ENCODE results near the gene NCOR2. TPM values are rescaled to one million over a fixed set of nuclear protein-coding genes. Genes with fewer than 3 reads are reported as not detected.

The NCOR2 gene
- polyA plus RNA-seq, 2 donors, result 22.9 to 48.1 TPM

- Histone ChIP-seq H3K36me3 (ENCODE audit: control insufficient read depth in 2 of 2, insufficient read depth in 2 of 2, low read length in 1 of 2) (no peaks in the 10 kb centered on the region), H3K27me3 (ENCODE audit: control insufficient read depth in 1 of 2, insufficient read depth in 2 of 2, low read length in 2 of 2) (no peaks in the 10 kb centered on the region), H3K4me3 (ENCODE audit: low read depth in 1 of 2, low read length in 2 of 2) (no peak overlapping the region), H3K27ac (ENCODE audit: low read depth in 2 of 2, low read length in 1 of 2) (no peak overlapping the region), H3K4me1 (ENCODE audit: control insufficient read depth in 2 of 2, insufficient read depth in 2 of 2, low read length in 1 of 2) (no peaks in the 10 kb centered on the region), H3K9me3 (ENCODE audit: control insufficient read depth in 2 of 2, insufficient read depth in 1 of 2, low read depth in 1 of 2, low read length in 1 of 2) (peaks cover 0 to 2% of the 10 kb centered on the region in 2 donors)
- WGBS, 2 donors, result 93 to 94% methylated on average over 8 of the region's 8 CpGs
Measured at GRCh38 chr12:124601706-124602105, 34.3 kb upstream of the NCOR2 start.

- Histone ChIP-seq H3K36me3 (ENCODE audit: control insufficient read depth in 2 of 2, insufficient read depth in 2 of 2, low read length in 1 of 2) (no peaks in the 10 kb centered on the region), H3K9me3 (ENCODE audit: control insufficient read depth in 2 of 2, insufficient read depth in 1 of 2, low read depth in 1 of 2, low read length in 1 of 2) (no peaks in the 10 kb centered on the region), H3K27ac (ENCODE audit: low read depth in 2 of 2, low read length in 1 of 2) (no peak overlapping the region), H3K4me3 (ENCODE audit: low read depth in 1 of 2, low read length in 2 of 2) (no peak overlapping the region), H3K27me3 (ENCODE audit: control insufficient read depth in 1 of 2, insufficient read depth in 2 of 2, low read length in 2 of 2) (no peaks in the 10 kb centered on the region), H3K4me1 (ENCODE audit: control insufficient read depth in 2 of 2, insufficient read depth in 2 of 2, low read length in 1 of 2) (no peaks in the 10 kb centered on the region)
- WGBS, 2 donors, result 75 to 81% methylated on average over 10 of the region's 10 CpGs
Measured at GRCh38 chr12:124599074-124599999, 31.9 kb upstream of the NCOR2 start.

DNA sequence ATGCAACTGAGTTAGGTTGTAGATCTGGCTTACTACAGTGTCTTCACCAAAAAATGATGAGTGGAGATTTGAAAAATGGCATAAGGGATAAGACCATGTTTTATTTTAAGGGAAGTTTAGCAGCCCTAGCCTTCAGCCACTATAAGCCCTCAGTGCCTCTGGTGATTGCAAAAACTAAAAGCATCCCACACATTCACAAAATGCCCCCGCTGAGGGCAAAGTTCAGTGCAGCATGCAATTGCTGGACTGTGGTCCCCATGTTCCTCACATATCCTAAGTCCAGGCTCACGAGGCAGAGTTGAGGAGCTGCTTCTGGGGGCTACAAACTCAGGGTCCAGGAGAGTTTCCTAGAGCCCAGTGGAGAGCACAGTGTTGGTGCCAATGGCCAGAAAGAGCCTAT lies 29.6 kb upstream of the NCOR2 start:
- Histone ChIP-seq H3K27ac (ENCODE audit: low read depth in 2 of 2, low read length in 1 of 2) (no peak overlapping the region), H3K4me1 (ENCODE audit: control insufficient read depth in 2 of 2, insufficient read depth in 2 of 2, low read length in 1 of 2) (peaks cover 0 to 5% of the 10 kb centered on the region in 2 donors), H3K4me3 (ENCODE audit: low read depth in 1 of 2, low read length in 2 of 2) (no peak overlapping the region), H3K9me3 (ENCODE audit: control insufficient read depth in 2 of 2, insufficient read depth in 1 of 2, low read depth in 1 of 2, low read length in 1 of 2) (no peaks in the 10 kb centered on the region), H3K27me3 (ENCODE audit: control insufficient read depth in 1 of 2, insufficient read depth in 2 of 2, low read length in 2 of 2) (no peaks in the 10 kb centered on the region), H3K36me3 (ENCODE audit: control insufficient read depth in 2 of 2, insufficient read depth in 2 of 2, low read length in 1 of 2) (no peaks in the 10 kb centered on the region)
- WGBS, 2 donors, result 79 to 82% methylated on average over 2 of the region's 2 CpGs

GRCh38 chr12:124595444-124595843 lies 28.0 kb upstream of the NCOR2 start:
- 79 to 83% methylated on average over 4 of the region's 4 CpGs for WGBS, 2 donors
- Histone ChIP-seq H3K4me3 (ENCODE audit: low read depth in 1 of 2, low read length in 2 of 2) (no peak overlapping the region), H3K36me3 (ENCODE audit: control insufficient read depth in 2 of 2, insufficient read depth in 2 of 2, low read length in 1 of 2) (no peaks in the 10 kb centered on the region), H3K27me3 (ENCODE audit: control insufficient read depth in 1 of 2, insufficient read depth in 2 of 2, low read length in 2 of 2) (no peaks in the 10 kb centered on the region), H3K9me3 (ENCODE audit: control insufficient read depth in 2 of 2, insufficient read depth in 1 of 2, low read depth in 1 of 2, low read length in 1 of 2) (no peaks in the 10 kb centered on the region), H3K27ac (ENCODE audit: low read depth in 2 of 2, low read length in 1 of 2) (no peak overlapping the region), H3K4me1 (ENCODE audit: control insufficient read depth in 2 of 2, insufficient read depth in 2 of 2, low read length in 1 of 2) (peaks cover 0 to 11% of the 10 kb centered on the region in 2 donors)

DNA sequence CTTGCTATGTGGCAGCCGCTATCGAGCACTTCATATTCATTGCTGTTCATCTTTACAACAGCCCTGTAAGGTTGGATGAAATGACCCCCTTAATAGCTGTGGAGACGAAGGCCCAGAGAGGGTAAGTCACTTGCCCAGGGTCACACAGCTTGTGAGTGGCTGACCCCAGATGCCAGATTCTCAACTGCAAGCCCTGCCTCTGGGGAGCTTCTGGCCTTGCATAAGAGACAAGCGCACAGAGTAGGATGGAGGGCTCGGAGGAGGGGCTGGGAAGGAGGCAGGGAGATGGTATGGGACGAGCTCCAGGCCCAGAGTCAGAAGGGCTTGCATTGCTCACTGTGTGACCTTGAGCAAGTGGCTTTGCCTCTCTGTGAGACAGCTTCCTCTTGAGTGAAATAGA lies 27.4 kb upstream of the NCOR2 start:
- Histone ChIP-seq H3K27ac (ENCODE audit: low read depth in 2 of 2, low read length in 1 of 2) (no peak overlapping the region), H3K4me3 (ENCODE audit: low read depth in 1 of 2, low read length in 2 of 2) (no peak overlapping the region), H3K36me3 (ENCODE audit: control insufficient read depth in 2 of 2, insufficient read depth in 2 of 2, low read length in 1 of 2) (no peaks in the 10 kb centered on the region), H3K27me3 (ENCODE audit: control insufficient read depth in 1 of 2, insufficient read depth in 2 of 2, low read length in 2 of 2) (no peaks in the 10 kb centered on the region), H3K4me1 (ENCODE audit: control insufficient read depth in 2 of 2, insufficient read depth in 2 of 2, low read length in 1 of 2) (peaks cover 0 to 11% of the 10 kb centered on the region in 2 donors), H3K9me3 (ENCODE audit: control insufficient read depth in 2 of 2, insufficient read depth in 1 of 2, low read depth in 1 of 2, low read length in 1 of 2) (no peaks in the 10 kb centered on the region)
- 93 to 96% methylated on average over 6 of the region's 6 CpGs for WGBS, 2 donors

DNA sequence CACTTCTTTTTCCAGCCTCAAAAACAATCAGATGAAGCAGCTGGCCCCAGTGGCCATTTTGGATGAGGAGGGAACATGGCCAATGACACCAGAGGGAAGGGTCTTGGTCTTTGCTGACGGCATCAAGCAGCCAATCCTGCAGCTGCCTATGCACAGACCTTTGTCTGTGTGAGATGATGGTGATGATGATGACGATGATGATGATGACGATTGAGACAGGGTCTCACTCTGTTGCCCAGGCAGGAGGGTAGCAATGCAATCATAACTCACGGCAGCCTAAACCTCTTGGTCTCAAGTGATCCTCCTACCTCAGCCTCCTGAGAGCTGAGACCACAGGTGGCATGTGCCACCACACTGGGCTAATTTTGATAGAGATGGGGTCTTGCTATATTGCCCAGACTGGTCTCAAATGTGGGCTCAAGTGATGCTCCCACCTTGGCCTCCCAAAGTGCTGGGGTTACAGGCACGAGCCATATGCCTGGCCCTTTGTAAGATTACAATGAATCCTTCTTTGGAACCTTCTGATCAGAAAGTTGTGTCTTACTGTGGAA lies 26.5 kb upstream of the NCOR2 start:
- Histone ChIP-seq H3K36me3 (ENCODE audit: control insufficient read depth in 2 of 2, insufficient read depth in 2 of 2, low read length in 1 of 2) (no peaks in the 10 kb centered on the region), H3K4me1 (ENCODE audit: control insufficient read depth in 2 of 2, insufficient read depth in 2 of 2, low read length in 1 of 2) (peaks cover 0 to 16% of the 10 kb centered on the region in 2 donors), H3K27ac (ENCODE audit: low read depth in 2 of 2, low read length in 1 of 2) (no peak overlapping the region), H3K9me3 (ENCODE audit: control insufficient read depth in 2 of 2, insufficient read depth in 1 of 2, low read depth in 1 of 2, low read length in 1 of 2) (no peaks in the 10 kb centered on the region), H3K4me3 (ENCODE audit: low read depth in 1 of 2, low read length in 2 of 2) (no peak overlapping the region), H3K27me3 (ENCODE audit: control insufficient read depth in 1 of 2, insufficient read depth in 2 of 2, low read length in 2 of 2) (no peaks in the 10 kb centered on the region)
- WGBS, 2 donors, result 97% methylated on average over 5 of the region's 5 CpGs

- Histone ChIP-seq H3K4me3 (ENCODE audit: low read depth in 1 of 2, low read length in 2 of 2) (no peak overlapping the region), H3K36me3 (ENCODE audit: control insufficient read depth in 2 of 2, insufficient read depth in 2 of 2, low read length in 1 of 2) (no peaks in the 10 kb centered on the region), H3K27me3 (ENCODE audit: control insufficient read depth in 1 of 2, insufficient read depth in 2 of 2, low read length in 2 of 2) (no peaks in the 10 kb centered on the region), H3K27ac (ENCODE audit: low read depth in 2 of 2, low read length in 1 of 2) (no peak overlapping the region), H3K4me1 (ENCODE audit: control insufficient read depth in 2 of 2, insufficient read depth in 2 of 2, low read length in 1 of 2) (peaks cover 0 to 16% of the 10 kb centered on the region in 2 donors), H3K9me3 (ENCODE audit: control insufficient read depth in 2 of 2, insufficient read depth in 1 of 2, low read depth in 1 of 2, low read length in 1 of 2) (no peaks in the 10 kb centered on the region)
- WGBS, 2 donors, result 87 to 94% methylated on average over 14 of the region's 14 CpGs
Measured at GRCh38 chr12:124593176-124593575, 25.8 kb upstream of the NCOR2 start.

DNA sequence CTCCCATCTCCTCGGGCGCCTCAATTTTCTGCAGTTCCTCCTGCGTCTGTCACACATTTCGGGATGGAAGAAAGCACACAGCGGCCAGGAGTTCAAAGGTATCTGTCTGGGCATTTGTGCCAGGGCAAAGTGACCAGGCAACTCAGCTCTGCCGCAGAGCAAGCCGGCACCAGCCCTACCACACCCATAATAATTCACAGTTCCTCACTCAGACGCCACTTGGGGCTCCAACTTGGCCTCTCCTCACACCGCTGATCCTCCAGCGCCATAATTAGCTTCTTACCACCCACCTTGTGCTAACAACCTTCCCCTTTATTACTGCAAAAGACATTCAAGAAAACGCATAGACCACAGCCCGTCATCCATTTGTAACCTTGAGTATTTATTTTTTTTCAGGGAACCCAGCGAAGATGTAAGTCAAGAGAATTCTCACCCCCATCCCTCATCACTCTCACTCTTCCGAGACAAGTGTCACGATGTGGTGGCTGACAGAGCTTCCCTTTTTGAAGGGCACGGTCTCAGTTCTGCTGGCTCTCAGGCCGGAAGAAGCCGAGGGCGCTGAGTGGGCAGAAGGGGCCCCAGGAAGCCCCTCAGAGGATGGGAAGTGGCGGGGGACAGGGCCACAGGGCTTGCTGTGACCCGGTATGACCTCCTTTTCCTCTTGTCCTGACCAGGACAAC lies 25.2 kb upstream of the NCOR2 start:
- 49 to 60% methylated on average over 21 of the region's 21 CpGs for WGBS, 2 donors
- H3K27ac ChIP-seq (ENCODE audit: low read depth in 2 of 2, low read length in 1 of 2), result no peak overlapping the region

DNA sequence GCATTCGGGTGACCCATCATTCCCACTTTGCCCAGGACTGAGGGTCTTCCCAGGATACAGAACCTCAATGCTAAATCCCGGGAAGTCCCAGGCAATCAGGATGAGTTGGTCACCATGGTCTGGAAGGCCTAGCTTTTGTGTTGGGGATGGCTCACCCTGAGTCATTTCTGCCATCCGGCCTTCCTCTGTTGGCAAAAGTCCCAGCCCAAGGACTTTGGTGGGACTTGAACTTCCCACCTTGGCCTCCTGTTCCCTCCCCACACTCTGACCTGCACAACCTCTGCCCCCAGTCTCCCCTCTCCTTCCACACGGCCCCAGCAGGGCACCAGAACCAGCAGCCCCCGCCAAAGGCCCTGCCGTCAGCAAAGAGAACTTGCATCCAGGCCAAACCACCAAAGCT lies 24.6 kb upstream of the NCOR2 start:
- Histone ChIP-seq H3K4me3 (ENCODE audit: low read depth in 1 of 2, low read length in 2 of 2) (no peak overlapping the region), H3K4me1 (ENCODE audit: control insufficient read depth in 2 of 2, insufficient read depth in 2 of 2, low read length in 1 of 2) (peaks cover 0 to 16% of the 10 kb centered on the region in 2 donors), H3K36me3 (ENCODE audit: control insufficient read depth in 2 of 2, insufficient read depth in 2 of 2, low read length in 1 of 2) (no peaks in the 10 kb centered on the region), H3K9me3 (ENCODE audit: control insufficient read depth in 2 of 2, insufficient read depth in 1 of 2, low read depth in 1 of 2, low read length in 1 of 2) (no peaks in the 10 kb centered on the region), H3K27ac (ENCODE audit: low read depth in 2 of 2, low read length in 1 of 2) (no peak overlapping the region), H3K27me3 (ENCODE audit: control insufficient read depth in 1 of 2, insufficient read depth in 2 of 2, low read length in 2 of 2) (no peaks in the 10 kb centered on the region)
- WGBS, 2 donors, result 42 to 62% methylated on average over 6 of the region's 6 CpGs

More for the DNA sequence above, 25.2 kb upstream of the NCOR2 start:
- H3K4me3 ChIP-seq (ENCODE audit: low read depth in 1 of 2, low read length in 2 of 2), result no peak overlapping the region
- H3K4me1 ChIP-seq (ENCODE audit: control insufficient read depth in 2 of 2, insufficient read depth in 2 of 2, low read length in 1 of 2), result peaks cover 0 to 16% of the 10 kb centered on the region in 2 donors
- H3K9me3 ChIP-seq (ENCODE audit: control insufficient read depth in 2 of 2, insufficient read depth in 1 of 2, low read depth in 1 of 2, low read length in 1 of 2), result no peaks in the 10 kb centered on the region
- H3K36me3 ChIP-seq (ENCODE audit: control insufficient read depth in 2 of 2, insufficient read depth in 2 of 2, low read length in 1 of 2), result no peaks in the 10 kb centered on the region
- H3K27me3 ChIP-seq (ENCODE audit: control insufficient read depth in 1 of 2, insufficient read depth in 2 of 2, low read length in 2 of 2), result no peaks in the 10 kb centered on the region

Measured in esophagus (tissue), 2 donors.